HEK293 (cell line): ENCODE data around the gene MBLAC2.

Experiments used
- CTCF ChIA-PET: fragments of 350-600 bp; formaldehyde crosslinking; extraction: SDS; loops from one replicate; lab custom pipeline; 2021; ENCODE audit warnings: antibody characterized with exemption; lab: Yijun Ruan, JAX
- POLR2A ChIA-PET: fragments of 300-600 bp; formaldehyde crosslinking; extraction: SDS; loops from one replicate; lab custom pipeline; 2020; ENCODE audit warnings: antibody characterized with exemption, inconsistent platforms; lab: Yijun Ruan, JAX
- H3K27ac ChIP-seq: fragments of 200-500 bp; sonication (Bioruptor generic); 2 replicates; pipeline ENCODE4 v1.5.1; 2014; ENCODE audit warnings: low read depth, low read length, control low read depth, inconsistent platforms; ENCODE audit errors: extremely low read depth
- H3K36me3 ChIP-seq, 2 experiments: fragments of 200-500 bp in 1 of 2; sonication (Bioruptor generic) in 1 of 2; 1 replicate in 1 of 2; 2 replicates in 1 of 2; pipeline ENCODE4 v1.5.1; 2014 to 2017; ENCODE audit warnings: inconsistent platforms in 2 of 2, low read length in 2 of 2; ENCODE audit not compliant: control insufficient read depth in 2 of 2, insufficient read depth in 1 of 2
- H3K4me1 ChIP-seq: fragments of 200-500 bp; sonication (Bioruptor generic); 2 replicates; pipeline ENCODE4 v1.5.1; 2014; ENCODE audit warnings: mild to moderate bottlenecking, low read length, inconsistent platforms; ENCODE audit not compliant: control insufficient read depth, insufficient read depth
- H3K4me3 ChIP-seq: 2 replicates; pipeline ENCODE4 v1.5.1; 2011; ENCODE audit warnings: low read depth, mild to moderate bottlenecking, control low read depth, low read length, moderate library complexity
- H3K9me3 ChIP-seq: fragments of 200-500 bp; sonication (Bioruptor generic); 2 replicates; pipeline ENCODE4 v1.5.1; 2014; ENCODE audit warnings: low read depth, low read length, inconsistent platforms; ENCODE audit not compliant: control insufficient read depth, insufficient read depth
- BCL11A ChIP-seq: fragments of 450-650 bp; formaldehyde crosslinking; IDR thresholded peaks from 2 replicates; pipeline ENCODE4 v1.5.1; 2016; ENCODE audit warnings: low read depth, missing biosample characterization, missing genetic modification characterization
- GFI1B ChIP-seq: fragments of 450-650 bp; formaldehyde crosslinking; IDR thresholded peaks from 2 replicates; pipeline ENCODE4 v1.5.1; 2016; ENCODE audit warnings: missing biosample characterization, missing genetic modification characterization
- GLI4 ChIP-seq: fragments of 450-650 bp; formaldehyde crosslinking; IDR thresholded peaks from 2 replicates; pipeline ENCODE4 v1.5.1; 2016; ENCODE audit warnings: missing biosample characterization, missing genetic modification characterization
- KLF7 ChIP-seq: fragments of 450-650 bp; formaldehyde crosslinking; IDR thresholded peaks from 2 replicates; pipeline ENCODE4 v1.5.1; 2016; ENCODE audit warnings: missing biosample characterization, missing genetic modification characterization, borderline replicate concordance
- YY2 ChIP-seq: fragments of 450-650 bp; formaldehyde crosslinking; IDR thresholded peaks from 2 replicates; pipeline ENCODE4 v1.5.1; 2016; ENCODE audit warnings: missing biosample characterization, missing genetic modification characterization
- ZFP37 ChIP-seq: fragments of 450-650 bp; formaldehyde crosslinking; IDR thresholded peaks from 2 replicates; pipeline ENCODE4 v1.5.1; 2016; ENCODE audit warnings: missing biosample characterization, missing genetic modification characterization
- ZIC2 ChIP-seq: fragments of 450-650 bp; formaldehyde crosslinking; IDR thresholded peaks from 2 replicates; pipeline ENCODE4 v1.5.1; 2016; ENCODE audit warnings: missing biosample characterization, missing genetic modification characterization
- ZNF2 ChIP-seq: fragments of 450-650 bp; formaldehyde crosslinking; IDR thresholded peaks from 2 replicates; pipeline ENCODE4 v1.5.1; 2016; ENCODE audit warnings: missing biosample characterization, missing genetic modification characterization
- ZNF23 ChIP-seq: fragments of 450-650 bp; formaldehyde crosslinking; IDR thresholded peaks from 2 replicates; pipeline ENCODE4 v1.5.1; 2016; ENCODE audit warnings: missing biosample characterization, missing genetic modification characterization, borderline replicate concordance
- ZNF302 ChIP-seq: fragments of 450-650 bp; formaldehyde crosslinking; IDR thresholded peaks from 2 replicates; pipeline ENCODE4 v1.5.1; 2016; ENCODE audit warnings: missing biosample characterization, missing genetic modification characterization, low read depth
- ZNF324 ChIP-seq: fragments of 450-650 bp; formaldehyde crosslinking; IDR thresholded peaks from 2 replicates; pipeline ENCODE4 v1.5.1; 2016; ENCODE audit warnings: missing biosample characterization, missing genetic modification characterization
- ZNF366 ChIP-seq: fragments of 450-650 bp; formaldehyde crosslinking; conservative IDR thresholded peaks from 2 replicates; pipeline ENCODE4 v1.5.1; 2016; ENCODE audit warnings: missing biosample characterization, missing genetic modification characterization
- ZNF544 ChIP-seq: fragments of 450-650 bp; formaldehyde crosslinking; IDR thresholded peaks from 2 replicates; pipeline ENCODE4 v1.5.0; 2017; ENCODE audit warnings: missing biosample characterization, missing genetic modification characterization
- ZNF549 ChIP-seq: fragments of 450-650 bp; IDR thresholded peaks from 2 replicates; pipeline ENCODE4 v1.5.1; 2018; ENCODE audit warnings: missing biosample characterization, missing genetic modification characterization, mild to moderate bottlenecking, inconsistent platforms, moderate library complexity
- ZNF600 ChIP-seq: fragments of 450-650 bp; formaldehyde crosslinking; IDR thresholded peaks from 2 replicates; pipeline ENCODE4 v1.5.1; 2016; ENCODE audit warnings: missing biosample characterization, missing genetic modification characterization
- ZNF626 ChIP-seq: fragments of 450-650 bp; sonication (Bioruptor Pico); formaldehyde crosslinking; IDR thresholded peaks from 2 replicates; pipeline ENCODE4 v1.5.1; 2018; ENCODE audit warnings: missing biosample characterization, missing genetic modification characterization, inconsistent platforms
- ZNF837 ChIP-seq: fragments of 450-650 bp; formaldehyde crosslinking; IDR thresholded peaks from 2 replicates; pipeline ENCODE4 v1.5.1; 2016; ENCODE audit warnings: missing biosample characterization, missing genetic modification characterization
- ZXDB ChIP-seq: fragments of 450-650 bp; formaldehyde crosslinking; IDR thresholded peaks from 2 replicates; pipeline ENCODE4 v1.5.1; 2016; ENCODE audit warnings: missing biosample characterization, missing genetic modification characterization
- TF ChIP-seq, protein P1 (sequence below): fragments of 450-650 bp; formaldehyde crosslinking; IDR thresholded peaks from 2 replicates; pipeline ENCODE4 v1.5.1; 2016; ENCODE audit warnings: missing biosample characterization, missing genetic modification characterization
- TF ChIP-seq, protein P2 (sequence below): fragments of 450-650 bp; formaldehyde crosslinking; IDR thresholded peaks from 2 replicates; pipeline ENCODE4 v1.5.1; 2016; ENCODE audit warnings: missing biosample characterization, missing genetic modification characterization
- TF ChIP-seq, protein P3 (sequence below): fragments of 450-650 bp; formaldehyde crosslinking; IDR thresholded peaks from 2 replicates; pipeline ENCODE4 v1.5.1; 2016; ENCODE audit warnings: missing biosample characterization, missing genetic modification characterization
- TF ChIP-seq, protein P4 (sequence below): fragments of 450-650 bp; formaldehyde crosslinking; conservative IDR thresholded peaks from 2 replicates; pipeline ENCODE4 v1.5.1; 2016; ENCODE audit warnings: low read depth, missing biosample characterization, missing genetic modification characterization
- TF ChIP-seq, protein P5 (sequence below): fragments of 450-650 bp; formaldehyde crosslinking; IDR thresholded peaks from 2 replicates; pipeline ENCODE4 v1.5.1; 2016; ENCODE audit warnings: missing biosample characterization, missing genetic modification characterization
- TF ChIP-seq, protein P6 (sequence below): fragments of 450-650 bp; formaldehyde crosslinking; IDR thresholded peaks from 2 replicates; pipeline ENCODE4 v1.5.1; 2016; ENCODE audit warnings: missing biosample characterization, missing genetic modification characterization
- TF ChIP-seq, protein P7 (sequence below): fragments of 450-650 bp; formaldehyde crosslinking; optimal IDR thresholded peaks from 2 replicates; pipeline ENCODE3; 2016; ENCODE audit warnings: missing biosample characterization, mild to moderate bottlenecking, missing genetic modification characterization

Gene MBLAC2

DNA sequence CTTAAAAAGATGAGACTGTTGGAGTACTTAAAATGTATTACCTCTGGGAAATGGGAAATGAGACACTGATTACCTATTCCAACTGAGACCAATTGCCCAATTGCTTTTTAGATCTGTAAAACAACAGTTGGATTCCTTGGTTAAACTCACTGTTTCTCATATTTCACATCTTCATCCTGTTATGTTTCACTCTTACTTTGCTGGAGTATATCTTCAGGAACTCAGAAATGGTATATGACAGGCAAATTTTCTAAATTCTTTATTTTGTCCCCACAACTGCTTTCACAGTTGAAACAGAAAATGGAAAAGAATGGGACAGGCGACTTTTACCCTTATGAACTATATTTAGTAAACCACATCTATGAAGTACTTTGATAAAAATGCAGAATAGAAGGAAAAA lies 56.4 kb downstream of the MBLAC2 start (continued):
- TF ChIP-seq, protein P1, sequence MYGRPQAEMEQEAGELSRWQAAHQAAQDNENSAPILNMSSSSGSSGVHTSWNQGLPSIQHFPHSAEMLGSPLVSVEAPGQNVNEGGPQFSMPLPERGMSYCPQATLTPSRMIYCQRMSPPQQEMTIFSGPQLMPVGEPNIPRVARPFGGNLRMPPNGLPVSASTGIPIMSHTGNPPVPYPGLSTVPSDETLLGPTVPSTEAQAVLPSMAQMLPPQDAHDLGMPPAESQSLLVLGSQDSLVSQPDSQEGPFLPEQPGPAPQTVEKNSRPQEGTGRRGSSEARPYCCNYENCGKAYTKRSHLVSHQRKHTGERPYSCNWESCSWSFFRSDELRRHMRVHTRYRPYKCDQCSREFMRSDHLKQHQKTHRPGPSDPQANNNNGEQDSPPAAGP: no peak
- no peak for TF ChIP-seq ZNF544 (tag by site-specific recombination)
- TF ChIP-seq, protein P2, sequence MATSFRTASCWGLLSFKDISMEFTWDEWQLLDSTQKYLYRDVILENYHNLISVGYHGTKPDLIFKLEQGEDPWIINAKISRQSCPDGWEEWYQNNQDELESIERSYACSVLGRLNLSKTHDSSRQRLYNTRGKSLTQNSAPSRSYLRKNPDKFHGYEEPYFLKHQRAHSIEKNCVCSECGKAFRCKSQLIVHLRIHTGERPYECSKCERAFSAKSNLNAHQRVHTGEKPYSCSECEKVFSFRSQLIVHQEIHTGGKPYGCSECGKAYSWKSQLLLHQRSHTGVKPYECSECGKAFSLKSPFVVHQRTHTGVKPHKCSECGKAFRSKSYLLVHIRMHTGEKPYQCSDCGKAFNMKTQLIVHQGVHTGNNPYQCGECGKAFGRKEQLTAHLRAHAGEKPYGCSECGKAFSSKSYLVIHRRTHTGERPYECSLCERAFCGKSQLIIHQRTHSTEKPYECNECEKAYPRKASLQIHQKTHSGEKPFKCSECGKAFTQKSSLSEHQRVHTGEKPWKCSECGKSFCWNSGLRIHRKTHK (tag by site-specific recombination): no peak
- TF ChIP-seq ZNF837 (tag by site-specific recombination): no peak
- TF ChIP-seq ZNF626 (tag by site-specific recombination): no peak
- no peak for TF ChIP-seq ZNF302 (tag by site-specific recombination)
- no peak for TF ChIP-seq ZNF600 (tag by site-specific recombination)
- TF ChIP-seq, protein P3, sequence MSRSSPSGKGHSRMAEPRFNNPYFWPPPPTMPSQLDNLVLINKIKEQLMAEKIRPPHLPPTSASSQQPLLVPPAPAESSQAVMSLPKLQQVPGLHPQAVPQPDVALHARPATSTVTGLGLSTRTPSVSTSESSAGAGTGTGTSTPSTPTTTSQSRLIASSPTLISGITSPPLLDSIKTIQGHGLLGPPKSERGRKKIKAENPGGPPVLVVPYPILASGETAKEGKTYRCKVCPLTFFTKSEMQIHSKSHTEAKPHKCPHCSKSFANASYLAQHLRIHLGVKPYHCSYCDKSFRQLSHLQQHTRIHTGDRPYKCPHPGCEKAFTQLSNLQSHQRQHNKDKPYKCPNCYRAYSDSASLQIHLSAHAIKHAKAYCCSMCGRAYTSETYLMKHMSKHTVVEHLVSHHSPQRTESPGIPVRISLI: no peak
- TF ChIP-seq, protein P4, sequence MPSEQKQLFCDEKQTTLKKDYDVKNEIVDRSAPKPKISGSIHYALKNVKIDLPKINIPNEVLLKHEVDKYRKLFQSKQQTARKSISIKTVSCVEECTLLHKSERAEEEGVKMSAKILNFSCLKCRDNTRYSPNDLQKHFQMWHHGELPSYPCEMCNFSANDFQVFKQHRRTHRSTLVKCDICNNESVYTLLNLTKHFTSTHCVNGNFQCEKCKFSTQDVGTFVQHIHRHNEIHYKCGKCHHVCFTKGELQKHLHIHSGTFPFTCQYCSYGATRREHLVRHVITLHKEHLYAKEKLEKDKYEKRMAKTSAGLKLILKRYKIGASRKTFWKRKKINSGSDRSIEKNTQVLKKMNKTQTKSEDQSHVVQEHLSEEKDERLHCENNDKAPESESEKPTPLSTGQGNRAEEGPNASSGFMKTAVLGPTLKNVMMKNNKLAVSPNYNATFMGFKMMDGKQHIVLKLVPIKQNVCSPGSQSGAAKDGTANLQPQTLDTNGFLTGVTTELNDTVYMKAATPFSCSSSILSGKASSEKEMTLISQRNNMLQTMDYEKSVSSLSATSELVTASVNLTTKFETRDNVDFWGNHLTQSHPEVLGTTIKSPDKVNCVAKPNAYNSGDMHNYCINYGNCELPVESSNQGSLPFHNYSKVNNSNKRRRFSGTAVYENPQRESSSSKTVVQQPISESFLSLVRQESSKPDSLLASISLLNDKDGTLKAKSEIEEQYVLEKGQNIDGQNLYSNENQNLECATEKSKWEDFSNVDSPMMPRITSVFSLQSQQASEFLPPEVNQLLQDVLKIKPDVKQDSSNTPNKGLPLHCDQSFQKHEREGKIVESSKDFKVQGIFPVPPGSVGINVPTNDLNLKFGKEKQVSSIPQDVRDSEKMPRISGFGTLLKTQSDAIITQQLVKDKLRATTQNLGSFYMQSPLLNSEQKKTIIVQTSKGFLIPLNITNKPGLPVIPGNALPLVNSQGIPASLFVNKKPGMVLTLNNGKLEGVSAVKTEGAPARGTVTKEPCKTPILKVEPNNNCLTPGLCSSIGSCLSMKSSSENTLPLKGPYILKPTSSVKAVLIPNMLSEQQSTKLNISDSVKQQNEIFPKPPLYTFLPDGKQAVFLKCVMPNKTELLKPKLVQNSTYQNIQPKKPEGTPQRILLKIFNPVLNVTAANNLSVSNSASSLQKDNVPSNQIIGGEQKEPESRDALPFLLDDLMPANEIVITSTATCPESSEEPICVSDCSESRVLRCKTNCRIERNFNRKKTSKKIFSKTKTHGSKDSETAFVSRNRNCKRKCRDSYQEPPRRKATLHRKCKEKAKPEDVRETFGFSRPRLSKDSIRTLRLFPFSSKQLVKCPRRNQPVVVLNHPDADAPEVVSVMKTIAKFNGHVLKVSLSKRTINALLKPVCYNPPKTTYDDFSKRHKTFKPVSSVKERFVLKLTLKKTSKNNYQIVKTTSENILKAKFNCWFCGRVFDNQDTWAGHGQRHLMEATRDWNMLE: no peak
- no peak for TF ChIP-seq ZNF549 (tag by site-specific recombination)
- TF ChIP-seq YY2 (tag by site-specific recombination): no peak
- no peak for TF ChIP-seq ZIC2 (tag by site-specific recombination)
- TF ChIP-seq ZNF324: no peak

DNA sequence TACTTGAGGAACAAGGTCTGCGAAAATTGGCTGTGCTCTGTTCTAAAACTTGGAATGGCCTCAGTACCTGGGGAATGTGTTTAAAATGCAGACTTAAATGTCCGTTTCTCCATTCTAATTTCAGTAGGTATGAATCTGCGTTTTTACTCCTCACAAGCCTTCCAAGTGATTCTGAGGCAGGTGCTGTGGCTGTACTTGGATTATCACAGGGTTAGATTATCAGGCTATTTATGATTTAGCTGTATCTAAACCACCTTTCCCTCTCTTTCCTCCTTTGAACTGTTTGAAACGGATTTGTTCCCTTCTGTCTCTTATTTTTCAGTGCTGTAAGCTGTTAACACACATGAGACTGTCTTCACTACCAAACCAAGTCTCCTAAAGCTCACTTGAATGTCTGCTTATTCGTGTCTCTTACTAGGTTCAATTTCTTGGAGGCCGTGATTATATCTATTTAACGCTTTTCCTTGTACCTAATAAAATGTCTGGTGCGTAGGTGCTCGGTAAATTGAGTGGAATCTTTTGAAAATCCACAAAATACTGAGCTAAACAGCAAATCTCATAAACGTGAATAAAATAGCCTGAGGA lies 64.3 kb downstream of the MBLAC2 start:
- Histone ChIP-seq H3K4me3 (peak overlapping the region; percentile 49), H3K9me3 (no peaks in the 10 kb centered on the region), H3K4me1 (peaks cover 10% of the 10 kb centered on the region; the same call in 1 of the 2 replicates), H3K36me3 (peaks cover 6 to 14% of the 10 kb centered on the region in 2 experiments; a peak in 2 of 3 replicates), H3K27ac (peak overlapping the region; percentile 80)
- POLR2A ChIA-PET: interaction anchor here (0.6 to 3.1 kb wide), 29 partner anchors 10 to 1480 kb away, joined by 3 to 18 read pairs (median 3); partner anchors contain the start of genes ARRDC3, LYSMD3, MBLAC2 and POLR3G
- CTCF ChIA-PET: interaction anchor here (0.6 to 1.2 kb wide), 6 partner anchors 12 to 371 kb away, joined by 3 to 5 read pairs (median 4); no protein-coding TSS in a partner anchor
- TF ChIP-seq KLF7 (tag by site-specific recombination) (0 out of 2 replicates have a peak, but pooled peaks have one; percentile 16), GLI4 (tag by site-specific recombination) (0 out of 2 replicates have a peak, but pooled peaks have one; percentile 41), GFI1B (tag by site-specific recombination) (no peak), ZNF2 (tag by site-specific recombination) (peak; percentile 77), ZFP37 (tag by site-specific recombination) (peak; percentile 9; the same call in 1 of the 2 replicates), ZNF23 (tag by site-specific recombination) (no peak), ZNF366 (tag by site-specific recombination) (peak; percentile 58; the same call in 1 of the 2 replicates), BCL11A (no peak), ZXDB (peak; percentile 15)
- TF ChIP-seq, protein P5, sequence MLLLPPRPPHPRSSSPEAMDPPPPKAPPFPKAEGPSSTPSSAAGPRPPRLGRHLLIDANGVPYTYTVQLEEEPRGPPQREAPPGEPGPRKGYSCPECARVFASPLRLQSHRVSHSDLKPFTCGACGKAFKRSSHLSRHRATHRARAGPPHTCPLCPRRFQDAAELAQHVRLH (tag by site-specific recombination): peak; percentile 64; the same call in 1 of the 2 replicates
- TF ChIP-seq, protein P6, sequence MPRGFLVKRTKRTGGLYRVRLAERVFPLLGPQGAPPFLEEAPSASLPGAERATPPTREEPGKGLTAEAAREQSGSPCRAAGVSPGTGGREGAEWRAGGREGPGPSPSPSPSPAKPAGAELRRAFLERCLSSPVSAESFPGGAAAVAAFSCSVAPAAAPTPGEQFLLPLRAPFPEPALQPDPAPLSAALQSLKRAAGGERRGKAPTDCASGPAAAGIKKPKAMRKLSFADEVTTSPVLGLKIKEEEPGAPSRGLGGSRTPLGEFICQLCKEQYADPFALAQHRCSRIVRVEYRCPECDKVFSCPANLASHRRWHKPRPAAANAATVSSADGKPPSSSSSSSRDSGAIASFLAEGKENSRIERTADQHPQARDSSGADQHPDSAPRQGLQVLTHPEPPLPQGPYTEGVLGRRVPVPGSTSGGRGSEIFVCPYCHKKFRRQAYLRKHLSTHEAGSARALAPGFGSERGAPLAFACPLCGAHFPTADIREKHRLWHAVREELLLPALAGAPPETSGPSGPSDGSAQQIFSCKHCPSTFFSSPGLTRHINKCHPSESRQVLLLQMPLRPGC (tag by site-specific recombination): 0 out of 2 replicates have a peak, but pooled peaks have one; percentile 18
- TF ChIP-seq, protein P7, sequence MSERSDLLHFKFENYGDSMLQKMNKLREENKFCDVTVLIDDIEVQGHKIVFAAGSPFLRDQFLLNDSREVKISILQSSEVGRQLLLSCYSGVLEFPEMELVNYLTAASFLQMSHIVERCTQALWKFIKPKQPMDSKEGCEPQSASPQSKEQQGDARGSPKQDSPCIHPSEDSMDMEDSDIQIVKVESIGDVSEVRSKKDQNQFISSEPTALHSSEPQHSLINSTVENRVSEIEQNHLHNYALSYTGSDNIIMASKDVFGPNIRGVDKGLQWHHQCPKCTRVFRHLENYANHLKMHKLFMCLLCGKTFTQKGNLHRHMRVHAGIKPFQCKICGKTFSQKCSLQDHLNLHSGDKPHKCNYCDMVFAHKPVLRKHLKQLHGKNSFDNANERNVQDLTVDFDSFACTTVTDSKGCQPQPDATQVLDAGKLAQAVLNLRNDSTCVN (tag by site-specific recombination): no peak
